Stimulated activated CD8-positive, alpha-beta memory T cell treated with anti-CD3 and anti-CD28 coated beads, Interleukin-15, amount 100 ng/mL, for 1 hour (primary cell): ENCODE measurements around the gene MLLT11.
"Not testable (repeated sequence)": the region's sequence is repeated elsewhere in the genome, so short reads cannot be mapped to it uniquely, and the experiment has no call there.

Experiments used
- DNase-seq: peaks from one replicate; pipeline ENCODE4 v3.0.0-alpha.2; 2020; ENCODE audit warnings: low read depth

MLLT11 gene

DNA sequence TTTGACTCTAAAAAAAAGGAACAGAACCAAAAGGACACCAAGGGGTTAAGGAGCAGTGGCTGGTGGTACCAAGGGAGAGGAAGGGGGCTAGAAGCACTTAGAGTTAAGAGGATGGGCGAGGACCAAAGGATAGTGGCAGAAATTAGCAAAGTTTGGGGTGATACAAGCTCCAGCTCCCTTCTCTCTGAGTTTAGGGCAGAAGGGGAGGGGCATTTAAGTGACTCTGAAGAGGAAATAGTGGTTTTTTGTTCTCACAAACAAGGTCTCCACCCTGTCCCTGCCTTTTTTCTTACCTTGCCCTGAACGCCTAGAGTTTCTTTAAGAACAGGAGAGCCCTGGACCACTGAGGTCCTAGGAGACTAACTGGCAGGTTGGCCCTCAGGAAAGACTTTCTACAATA is 4.0 kb upstream of the MLLT11 start:
- no peak for DNase-seq

DNA sequence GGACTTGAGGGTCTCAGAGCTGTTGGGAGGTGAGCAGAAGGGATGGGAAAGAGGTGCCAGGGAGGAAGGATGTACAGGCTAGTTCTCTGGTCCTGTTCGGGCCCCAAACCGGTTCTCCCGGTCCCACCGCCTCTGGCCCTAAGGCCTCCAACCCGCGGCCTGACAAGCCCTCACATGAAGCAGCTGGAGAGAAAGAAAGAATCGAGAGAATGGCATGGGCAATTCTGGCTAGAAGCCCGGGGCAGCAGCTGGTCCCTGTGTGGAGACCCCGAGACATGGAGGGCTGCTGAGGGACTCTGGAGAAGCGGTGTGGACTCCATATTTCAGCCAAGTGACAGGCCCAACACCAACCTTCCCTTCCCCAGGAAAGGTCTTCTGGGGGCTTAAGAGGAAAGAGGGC is 1.5 kb upstream of the MLLT11 start:
- DNase-seq = no peak

DNA sequence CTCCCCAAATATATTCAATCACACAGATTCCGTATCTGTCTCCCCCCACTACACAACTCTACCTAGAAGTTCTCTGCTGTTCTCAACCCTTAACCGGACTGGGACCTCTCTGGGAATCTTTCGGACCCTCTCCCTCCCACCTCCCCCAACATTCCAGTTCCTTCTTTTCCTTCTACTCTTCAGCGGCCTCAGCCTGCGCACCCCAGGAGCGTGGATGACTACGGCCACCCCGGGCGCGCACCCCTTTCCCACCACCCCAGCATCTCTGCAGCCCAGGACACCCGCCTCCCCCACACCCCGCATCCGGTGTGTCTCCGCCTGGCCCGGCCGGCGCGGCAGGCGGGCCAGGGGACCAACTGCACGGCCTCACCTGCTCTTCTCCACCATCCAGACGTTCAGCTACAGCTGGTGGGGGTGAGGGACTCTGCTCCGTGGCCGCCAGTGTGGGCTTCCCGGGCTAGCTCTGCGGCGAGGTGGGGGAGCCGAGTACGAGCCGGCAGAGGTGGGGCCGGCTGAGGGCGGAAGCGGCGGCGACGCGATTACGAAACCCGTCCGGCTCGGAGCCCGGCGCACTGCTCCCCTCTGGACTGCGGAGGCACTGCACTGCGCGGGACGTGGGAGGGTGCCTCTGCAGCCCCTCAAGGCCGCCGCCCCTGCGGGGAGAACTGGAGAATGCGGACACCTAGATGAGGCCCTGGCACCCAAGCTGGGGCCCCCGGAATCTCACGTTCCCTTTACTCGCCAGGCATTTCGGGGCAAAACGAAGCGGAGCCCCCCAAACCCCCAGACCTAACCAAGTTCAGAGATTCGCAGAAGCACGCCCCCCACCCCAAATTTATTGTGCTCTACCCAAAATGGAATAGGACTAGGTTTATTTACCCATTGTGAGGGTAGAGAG is 839 bp upstream of the MLLT11 start, which contains the start of gene CDC42SE1:
Gene CDC42SE1, minus strand, starts transcription at position 514 of the 898 bp plus-strand sequence. CDS start 3,892 bp downstream, outside the sequence.
- peak; percentile 73 for DNase-seq

DNA sequence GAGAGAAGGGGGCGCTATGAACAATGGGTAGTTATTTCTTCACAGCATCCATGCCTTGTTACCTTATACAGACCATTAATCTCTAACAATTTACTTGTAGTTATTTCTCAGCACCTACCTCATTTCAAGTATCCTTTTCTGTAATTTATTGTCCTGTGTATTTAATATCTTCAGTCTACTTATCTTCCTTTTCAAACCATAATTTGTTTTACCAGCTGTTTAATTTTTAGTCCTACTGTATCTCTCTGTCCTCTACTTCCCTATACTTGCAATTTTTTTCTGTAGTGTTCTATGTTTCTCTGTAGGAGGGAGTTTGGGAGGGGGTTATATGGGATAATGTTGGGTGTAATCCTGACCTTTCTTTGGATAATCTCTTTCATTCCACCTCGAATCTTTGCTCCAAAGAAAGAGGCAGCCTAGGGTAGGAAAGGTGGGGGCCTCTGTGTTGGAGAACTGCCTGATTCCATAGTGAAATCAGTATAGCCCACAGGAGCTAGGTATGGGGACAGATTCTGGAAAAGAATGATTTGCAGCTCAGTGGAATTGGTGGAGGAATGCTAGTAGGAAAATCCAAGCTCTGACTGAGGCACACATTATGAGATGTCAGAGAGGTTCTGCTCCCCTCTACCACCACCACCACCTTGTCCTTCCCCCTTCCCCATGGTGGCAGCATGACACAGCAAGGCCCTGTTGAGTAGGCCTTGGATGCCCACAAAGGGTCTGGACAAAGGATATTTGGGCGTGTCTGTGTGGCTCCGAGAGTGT is 642 bp downstream of the MLLT11 start:
- DNase-seq = no peak

DNA sequence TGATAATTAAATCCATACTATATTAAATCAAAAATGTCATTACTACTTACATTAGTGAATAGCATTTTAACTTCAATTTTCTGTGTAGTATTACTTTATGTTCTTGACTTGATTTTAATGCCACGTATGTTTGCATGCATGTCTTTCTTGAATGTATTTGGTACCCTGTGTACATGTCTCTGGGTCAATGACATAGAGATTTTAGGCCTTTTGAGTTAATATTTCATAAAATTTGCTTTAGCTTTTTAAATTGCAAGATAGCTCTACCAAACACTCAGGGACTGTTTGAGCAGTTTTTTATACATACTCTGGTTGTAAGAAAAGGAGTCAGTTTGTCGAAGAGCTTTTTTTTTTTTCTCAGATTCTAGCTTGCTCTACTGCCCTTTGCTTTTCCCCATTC is 1.5 kb downstream of the MLLT11 start:
- no peak for DNase-seq

DNA sequence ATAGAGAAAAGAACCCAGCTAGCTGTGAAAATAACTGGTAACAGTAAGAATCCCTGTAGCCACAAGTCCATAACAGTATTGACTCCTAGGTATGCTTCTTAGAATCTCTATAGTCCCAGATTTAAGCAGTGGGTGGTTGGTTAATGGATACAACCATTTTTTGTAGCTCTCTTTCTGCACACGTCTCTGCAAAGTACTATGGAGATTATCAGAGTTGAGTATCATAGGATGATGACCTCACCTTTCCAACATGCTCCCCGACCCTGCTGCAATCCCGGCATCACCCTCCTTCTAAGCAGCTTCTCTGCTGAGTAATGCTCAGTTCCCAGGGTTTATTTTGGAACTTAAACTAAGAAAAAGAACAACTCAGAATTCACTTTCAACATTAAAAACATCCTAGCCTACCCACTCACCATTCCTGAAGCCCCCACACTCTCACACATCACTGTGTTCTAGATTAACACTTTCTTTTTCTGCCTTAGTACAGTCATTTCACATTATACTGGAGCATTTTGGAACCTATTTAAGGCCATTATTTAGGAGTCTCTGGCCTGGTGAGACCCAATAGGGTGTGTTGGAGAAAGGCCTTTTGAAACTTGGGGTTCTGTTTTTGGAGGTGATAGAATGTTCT is 2.7 kb downstream of the MLLT11 start:
- no peak for DNase-seq

DNA sequence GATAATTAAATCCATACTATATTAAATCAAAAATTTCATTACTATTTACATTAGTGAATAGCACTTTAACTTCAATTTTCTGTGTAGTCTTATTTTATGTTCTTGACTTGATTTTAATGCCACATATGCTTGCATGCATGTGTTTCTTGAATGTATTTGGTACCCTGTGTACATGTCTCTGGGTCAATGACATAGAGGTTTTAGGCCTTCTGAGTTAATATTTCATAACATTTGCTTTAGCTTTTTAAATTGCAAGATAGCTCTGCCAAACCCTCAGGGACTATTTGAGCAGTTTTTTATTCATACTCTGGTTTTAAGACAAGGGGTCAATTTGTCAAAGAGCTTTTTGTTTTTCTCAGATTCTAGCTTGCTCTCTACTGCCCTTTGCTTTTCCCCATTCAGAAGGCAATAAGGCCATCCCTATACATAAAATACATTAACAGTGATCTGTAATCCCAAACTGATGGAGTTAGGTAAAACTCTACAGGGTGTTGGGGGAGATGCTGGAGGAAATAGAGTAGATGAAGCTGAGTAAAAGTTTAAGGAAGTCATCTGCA is 5.0 kb downstream of the MLLT11 start:
- no peak for DNase-seq

DNA sequence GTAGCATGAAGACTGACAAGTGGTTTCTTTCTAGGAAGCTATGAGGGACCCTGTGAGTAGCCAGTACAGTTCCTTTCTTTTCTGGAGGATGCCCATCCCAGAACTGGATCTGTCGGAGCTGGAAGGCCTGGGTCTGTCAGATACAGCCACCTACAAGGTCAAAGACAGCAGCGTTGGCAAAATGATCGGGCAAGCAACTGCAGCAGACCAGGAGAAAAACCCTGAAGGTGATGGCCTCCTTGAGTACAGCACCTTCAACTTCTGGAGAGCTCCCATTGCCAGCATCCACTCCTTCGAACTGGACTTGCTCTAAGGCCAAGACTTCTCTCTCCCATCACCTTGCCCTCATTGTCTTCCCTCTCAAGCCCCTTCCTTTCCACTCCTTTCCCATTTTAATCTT is 7.0 kb downstream of the MLLT11 start:
- no peak for DNase-seq

DNA sequence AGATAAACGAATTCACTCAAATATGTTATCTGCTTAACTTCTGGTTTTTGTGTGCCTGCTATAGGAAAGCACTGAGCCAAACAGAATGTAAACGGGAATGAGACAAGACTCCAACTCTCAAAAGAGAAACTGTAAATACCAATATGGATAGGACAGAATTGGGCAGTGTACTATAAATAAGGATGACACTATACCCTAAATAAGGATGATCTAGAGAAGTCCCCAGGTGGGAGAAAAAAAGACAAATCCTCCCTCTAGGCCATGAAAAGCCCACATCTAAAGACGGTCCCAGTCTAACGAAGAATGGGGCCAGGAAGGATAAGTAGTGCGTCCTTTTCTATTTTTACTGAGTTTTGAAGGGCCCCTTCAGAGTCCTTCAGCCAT is 8.9 kb downstream of the MLLT11 start:
- no peak for DNase-seq

DNA sequence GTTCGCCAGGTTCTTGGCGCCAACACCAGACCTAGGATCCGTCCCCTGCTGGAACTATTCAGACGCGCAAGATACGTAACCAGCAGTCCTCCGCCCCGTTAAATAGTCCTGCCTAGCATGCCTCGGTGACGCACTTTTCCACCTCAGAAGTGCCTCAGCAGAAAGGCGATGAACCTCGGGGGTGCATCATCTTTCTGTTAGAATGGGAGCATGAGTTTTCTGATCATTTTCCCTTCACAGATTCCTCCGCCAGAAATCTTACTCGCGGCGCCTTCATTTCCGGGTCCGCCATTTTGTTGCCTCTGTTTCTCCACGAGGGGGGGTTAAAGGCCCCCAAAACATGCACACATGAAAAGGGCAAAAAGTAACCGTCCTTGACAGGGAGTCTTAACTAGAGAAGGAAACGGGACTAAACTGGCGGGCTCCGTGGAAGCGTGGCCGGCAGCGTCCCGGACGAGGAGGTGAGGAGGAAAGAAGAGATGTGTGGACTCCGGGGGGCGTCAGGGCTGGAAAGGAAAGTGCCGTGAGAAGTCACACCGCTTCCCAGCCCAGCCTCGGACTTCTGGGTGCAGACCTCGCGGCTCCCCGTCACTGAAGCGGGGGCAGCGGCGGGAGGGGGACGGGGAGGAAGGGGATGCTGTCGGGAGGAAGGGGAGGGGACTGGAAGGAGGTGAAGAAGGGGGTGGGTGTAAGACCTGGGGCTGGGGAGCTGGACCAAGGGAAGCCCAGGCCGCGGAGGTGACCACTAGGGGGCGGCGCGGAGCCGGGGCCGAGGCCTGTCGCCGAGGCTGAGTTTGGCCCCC is 10.5 kb downstream of the MLLT11 start, which contains the start of gene GABPB2:
Gene GABPB2, plus strand, starts transcription at position 288 of the 803 bp plus-strand sequence. CDS start 17,429 bp downstream, outside the sequence.
- peak; percentile 64 for DNase-seq

DNA sequence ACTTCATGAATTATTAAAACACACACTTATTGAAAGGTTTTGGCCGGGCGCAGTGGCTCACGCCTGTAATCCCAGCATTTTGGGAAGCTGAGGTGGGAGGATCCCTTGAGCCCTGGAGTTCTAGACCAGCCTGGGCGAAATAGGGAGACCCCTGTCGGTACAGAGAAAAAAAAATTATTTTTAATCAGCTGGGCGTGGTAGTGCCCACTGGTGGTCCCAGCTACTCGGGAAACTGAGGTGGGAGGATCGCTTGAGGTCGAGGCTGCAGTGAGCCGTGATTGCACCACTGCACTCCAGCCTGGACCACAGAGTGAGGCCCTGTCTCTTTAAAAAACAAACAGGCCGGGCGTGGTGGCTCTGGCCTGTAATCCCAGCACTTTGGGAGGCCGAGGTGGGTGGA is 12.0 kb downstream of the MLLT11 start:
- no peak for DNase-seq

DNA sequence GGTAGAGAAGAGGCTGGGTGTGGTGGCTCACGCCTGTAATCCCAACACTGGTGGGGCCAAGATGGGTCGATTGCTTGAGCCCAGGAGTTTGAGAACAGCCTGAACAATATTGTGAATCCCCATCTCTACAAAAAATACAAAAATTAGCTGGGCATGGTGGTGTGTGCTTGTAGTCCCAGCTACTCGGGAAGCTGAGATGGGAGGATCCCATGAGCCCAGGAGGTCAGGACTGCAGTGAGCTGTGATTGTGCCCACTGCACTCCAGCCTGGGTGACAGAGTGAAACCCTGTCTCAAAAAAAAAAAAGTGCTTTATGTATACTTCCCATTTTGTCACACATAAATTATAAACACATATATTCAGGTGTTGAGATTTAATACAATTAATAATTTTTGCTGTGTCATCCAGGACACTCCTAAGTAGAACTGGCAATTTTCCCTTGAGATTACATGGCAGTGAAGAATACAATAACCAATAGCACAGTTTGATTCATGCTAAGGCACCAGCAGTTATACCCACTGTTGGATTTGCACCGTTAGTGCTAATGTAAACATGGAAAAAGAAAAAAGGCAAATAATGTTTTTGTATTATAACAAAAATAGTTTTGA is 25.9 kb downstream of the MLLT11 start:
- DNase-seq = no peak

DNA sequence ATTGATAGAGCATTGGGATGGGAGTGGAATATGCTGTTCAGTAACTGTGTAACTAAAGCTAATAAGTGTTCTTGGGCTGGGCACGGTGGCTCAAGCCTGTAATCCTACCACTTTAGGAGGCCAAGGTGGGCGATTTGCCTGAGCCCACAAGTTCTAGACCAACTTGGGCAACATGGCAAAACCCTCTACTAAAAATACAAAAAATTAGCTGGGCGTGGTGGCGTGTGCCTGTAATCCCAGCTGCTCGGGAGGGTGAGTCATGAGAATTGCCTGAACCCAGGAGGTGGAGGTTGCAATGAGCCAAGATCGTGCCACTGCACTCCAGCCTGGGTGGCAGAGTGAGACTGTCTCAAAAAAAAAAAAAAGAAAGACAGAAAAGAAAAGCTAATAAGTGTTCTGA is 37.2 kb downstream of the MLLT11 start:
- DNase-seq = not testable (repeated sequence)

DNA sequence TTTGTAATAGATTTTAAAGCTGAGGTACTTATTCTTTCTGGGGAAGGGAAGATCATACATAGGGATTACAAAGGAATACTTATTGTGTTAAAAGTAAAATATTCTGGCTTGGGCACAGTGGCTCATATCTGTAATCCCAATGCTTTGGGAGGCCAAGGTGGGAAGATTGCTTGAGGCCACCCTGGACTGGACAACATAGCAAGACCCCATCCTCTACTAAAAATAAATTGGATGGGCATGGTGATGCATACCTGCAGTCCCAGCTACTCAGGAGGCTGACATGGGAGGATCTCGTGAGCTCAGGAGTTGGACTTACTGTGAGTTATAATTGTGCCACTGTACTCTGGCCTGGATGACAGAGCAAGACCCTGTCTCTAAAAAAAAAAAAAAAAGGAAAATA is 37.9 kb downstream of the MLLT11 start:
- DNase-seq = no peak

DNA sequence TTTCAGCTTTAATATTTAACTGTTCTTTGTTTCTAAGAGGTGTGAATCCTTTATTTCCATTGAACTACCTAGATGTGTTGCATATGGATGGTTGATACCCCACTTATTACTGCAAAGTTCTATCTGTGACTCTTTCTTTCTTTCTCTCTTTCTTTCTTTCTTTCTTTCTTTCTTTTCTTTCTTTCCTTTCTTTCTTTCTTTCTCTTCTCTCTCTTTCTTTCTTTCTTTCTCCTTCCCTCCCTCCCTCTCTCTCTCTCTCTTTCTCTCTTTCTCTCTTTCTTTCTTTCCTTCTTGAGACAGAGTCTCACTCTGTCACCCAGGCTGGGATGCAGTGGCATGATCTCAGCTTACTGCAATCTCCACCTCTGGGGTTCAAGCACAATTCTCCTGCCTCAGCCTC is 44.4 kb downstream of the MLLT11 start:
- no peak for DNase-seq

DNA sequence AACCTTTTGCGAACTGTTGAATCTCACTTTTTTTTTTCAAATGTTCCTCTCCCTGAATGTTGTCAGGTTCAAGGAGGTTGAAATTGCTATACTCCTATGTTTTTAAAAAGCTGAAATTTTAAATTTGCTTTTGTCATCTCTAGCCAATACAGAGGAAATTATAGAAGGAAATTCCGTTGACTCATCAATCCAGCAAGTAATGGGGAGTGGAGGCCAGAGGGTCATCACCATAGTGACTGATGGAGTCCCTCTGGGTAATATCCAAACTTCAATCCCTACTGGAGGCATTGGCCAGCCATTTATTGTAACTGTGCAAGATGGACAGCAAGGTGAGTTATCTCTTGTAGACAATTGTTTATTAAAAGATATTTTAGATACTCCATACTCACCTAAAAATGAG is 46.7 kb downstream of the MLLT11 start:
- DNase-seq = no peak

DNA sequence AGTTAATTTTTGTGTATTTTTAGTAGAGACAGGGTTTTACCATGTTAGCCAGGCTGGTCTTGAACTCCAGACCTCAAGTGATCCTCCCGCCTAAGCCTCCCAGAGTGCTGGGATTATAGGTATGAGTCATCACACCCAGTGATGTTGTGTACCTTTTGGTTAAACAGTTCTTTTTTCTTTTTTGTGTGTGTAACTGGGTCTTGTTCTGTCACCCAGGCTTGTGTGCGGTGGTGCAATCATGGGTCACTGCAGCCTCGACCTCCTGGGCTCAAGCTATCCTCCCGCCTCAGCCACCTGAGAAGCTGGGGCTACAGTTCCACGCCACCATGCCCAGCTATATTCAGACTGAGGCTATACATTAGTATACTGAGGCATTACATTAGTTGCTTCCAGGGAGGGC is 48.1 kb downstream of the MLLT11 start:
- no peak for DNase-seq

DNA sequence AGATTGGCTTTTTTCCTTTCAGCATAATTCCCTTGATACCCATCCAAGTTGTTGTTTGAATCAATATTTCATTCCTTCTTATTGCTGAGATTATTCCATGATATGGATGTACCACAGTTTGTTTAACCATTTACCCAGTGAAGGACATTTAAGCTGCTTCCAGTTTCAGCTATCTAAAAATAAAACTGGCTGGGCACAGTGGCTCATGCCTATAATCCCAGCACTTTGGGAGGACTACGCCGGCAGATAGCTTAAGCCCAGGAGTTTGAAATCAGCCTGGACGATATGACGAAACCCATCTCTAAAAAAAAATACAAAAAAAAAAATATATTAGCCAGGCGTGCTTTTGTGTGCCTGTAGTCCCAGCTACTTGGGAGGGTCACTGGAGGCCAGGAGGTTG is 53.7 kb downstream of the MLLT11 start:
- no peak for DNase-seq
